NCI-H187 treated with DMSO at 0.1 percent for 48 hours (cell line): Measurements from ENCODE around the gene TMEM145.
"Not testable (repeated sequence)": the region's sequence is repeated elsewhere in the genome, so short reads cannot be mapped to it uniquely, and the experiment has no call there.

Experiments used
- DNase-seq: peaks from one replicate; lab custom pipeline; 2025; lab: John Stamatoyannopoulos, UW

Gene TMEM145

GRCh38 chr19:42334697-42335373 lies 21.7 kb downstream of the TMEM145 start:
- DNase-seq: no peak

DNA sequence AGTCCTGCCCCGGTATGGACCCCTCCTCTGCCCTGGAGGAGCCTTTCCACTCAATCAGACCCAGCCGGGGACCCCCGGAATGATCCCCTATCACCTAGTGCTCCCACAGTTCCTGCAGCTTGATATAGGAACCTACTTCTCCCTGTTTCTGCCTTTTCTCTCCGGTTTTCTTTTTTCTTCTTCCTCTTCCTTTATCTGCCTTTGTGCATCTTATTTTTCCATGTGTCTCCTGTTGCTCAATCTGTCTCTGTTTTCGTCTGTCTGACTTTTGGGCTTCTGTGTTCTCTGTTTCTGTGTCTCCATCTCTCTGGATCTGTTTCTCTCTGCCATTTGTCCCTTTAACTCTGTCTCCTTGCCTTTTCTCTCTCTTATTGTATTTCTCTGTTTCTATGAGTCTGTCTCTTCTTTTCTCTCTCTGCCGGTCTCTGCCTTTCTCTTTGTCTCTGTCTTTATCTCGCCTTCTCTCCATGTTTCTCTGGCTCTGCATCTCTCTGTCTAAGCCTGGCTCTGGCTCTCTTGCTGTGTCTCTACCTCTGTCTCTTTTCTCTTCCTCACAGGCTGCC lies 22.3 kb downstream of the TMEM145 start:
- no peak for DNase-seq

DNA sequence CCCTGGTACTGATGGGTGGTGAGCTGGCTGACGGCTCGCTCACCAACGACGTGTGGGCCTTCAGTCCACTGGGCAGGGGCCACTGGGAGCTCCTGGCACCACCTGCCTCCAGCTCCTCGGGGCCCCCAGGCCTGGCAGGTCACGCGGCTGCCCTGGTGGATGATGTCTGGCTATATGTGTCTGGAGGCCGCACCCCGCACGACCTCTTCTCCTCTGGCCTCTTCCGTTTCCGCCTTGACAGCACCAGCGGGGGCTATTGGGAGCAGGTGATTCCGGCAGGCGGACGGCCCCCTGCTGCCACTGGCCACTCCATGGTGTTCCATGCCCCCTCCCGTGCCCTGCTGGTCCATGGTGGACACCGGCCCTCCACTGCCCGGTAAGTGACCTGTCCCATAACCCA lies 22.9 kb downstream of the TMEM145 start:
- DNase-seq: no peak

- not testable (repeated sequence) for DNase-seq
Measured at GRCh38 chr19:42339126-42339860, 26.2 kb downstream of the TMEM145 start.

DNA sequence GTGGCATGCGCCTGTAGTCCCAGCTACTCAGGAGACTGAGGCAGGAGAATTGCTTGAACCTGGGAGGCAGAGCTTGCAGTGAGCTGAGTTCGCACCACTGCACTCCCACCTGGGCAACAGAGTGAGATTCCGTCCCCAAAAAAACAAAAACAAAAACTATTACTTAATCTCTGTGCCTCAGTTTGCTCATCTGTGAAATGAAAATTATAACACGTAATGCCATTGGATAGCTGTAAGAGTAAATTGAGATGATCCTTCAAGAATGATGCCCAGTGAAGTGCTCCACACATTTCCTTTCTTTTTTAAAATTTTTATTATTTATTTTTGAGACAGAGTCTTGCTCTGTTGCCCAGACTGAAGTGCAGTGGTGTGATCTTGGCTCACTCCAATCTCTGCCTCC lies 26.8 kb downstream of the TMEM145 start:
- DNase-seq: not testable (repeated sequence)

DNA sequence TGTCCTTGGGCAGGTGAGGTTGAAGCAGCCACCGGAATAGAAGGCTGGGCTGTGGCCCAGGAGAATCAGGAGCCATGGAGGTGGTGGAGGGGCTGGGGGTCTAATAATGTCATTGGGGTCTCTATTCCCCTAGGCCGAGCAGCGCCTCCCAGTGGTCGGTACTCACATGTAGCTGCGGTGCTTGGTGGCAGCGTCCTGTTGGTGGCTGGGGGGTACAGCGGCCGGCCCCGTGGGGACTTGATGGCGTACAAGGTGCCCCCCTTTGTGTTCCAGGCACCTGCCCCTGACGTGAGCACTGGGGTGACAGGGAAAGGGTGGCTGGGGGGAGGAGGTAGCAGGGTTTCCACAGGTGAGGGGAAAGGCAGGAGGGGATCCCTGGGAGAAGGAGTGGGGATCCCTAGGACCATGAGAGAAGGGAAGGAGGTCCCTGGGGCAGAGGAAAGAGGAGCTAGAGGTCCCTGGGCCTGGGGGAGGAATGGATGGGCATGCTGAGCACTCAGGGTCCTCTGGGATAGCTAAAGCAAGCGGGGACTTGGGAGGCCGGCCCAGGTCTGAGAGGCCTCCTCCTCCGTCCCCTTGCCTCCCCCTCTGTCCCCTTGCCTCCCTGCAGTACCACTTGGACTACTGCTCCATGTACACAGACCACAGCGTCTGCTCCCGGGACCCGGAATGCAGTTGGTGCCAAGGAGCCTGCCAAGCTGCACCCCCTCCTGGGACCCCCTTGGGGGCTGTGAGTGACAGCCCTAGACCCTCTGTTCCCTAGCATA lies 30.4 kb downstream of the TMEM145 start:
- DNase-seq: no peak

DNA sequence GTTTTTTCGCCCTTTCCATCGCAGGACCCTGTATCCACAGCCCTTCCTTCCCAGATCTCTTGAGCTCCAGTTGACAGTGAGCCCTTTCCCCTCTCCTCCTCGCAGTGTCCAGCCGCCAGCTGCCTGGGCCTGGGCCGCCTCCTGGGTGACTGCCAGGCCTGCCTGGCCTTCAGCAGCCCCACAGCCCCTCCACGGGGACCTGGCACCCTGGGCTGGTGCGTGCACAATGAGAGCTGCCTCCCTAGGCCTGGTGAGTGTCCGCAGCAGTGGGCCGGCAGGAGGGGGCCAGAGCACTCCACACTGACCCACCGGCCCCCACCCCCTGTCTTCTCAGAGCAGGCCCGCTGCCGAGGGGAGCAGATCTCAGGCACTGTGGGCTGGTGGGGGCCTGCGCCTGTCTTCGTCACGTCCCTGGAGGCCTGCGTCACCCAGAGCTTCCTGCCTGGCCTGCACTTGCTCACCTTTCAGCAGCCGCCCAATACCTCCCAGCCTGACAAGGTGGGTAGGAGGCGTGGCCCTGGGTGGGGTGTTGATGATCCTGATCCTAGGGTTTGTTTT lies 31.3 kb downstream of the TMEM145 start:
- DNase-seq: no peak

GRCh38 chr19:42345191-42345812 lies 32.2 kb downstream of the TMEM145 start:
- DNase-seq: no peak

DNA sequence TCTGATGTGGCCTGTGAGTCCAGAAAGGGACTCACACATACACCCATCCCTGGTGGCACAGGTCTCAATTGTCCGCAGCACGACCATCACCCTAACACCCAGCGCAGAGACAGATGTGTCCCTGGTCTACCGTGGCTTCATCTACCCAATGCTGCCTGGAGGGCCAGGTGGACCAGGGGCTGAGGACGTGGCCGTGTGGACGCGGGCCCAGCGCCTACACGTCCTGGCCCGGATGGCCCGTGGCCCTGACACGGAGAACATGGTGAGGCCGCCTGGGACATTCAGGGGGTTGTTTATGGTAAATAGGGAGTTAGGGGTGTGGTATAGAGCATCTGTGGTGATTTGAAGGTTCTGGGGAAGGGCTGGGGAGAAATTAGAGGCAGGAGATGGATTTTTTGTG lies 35.1 kb downstream of the TMEM145 start:
- DNase-seq: no peak

DNA sequence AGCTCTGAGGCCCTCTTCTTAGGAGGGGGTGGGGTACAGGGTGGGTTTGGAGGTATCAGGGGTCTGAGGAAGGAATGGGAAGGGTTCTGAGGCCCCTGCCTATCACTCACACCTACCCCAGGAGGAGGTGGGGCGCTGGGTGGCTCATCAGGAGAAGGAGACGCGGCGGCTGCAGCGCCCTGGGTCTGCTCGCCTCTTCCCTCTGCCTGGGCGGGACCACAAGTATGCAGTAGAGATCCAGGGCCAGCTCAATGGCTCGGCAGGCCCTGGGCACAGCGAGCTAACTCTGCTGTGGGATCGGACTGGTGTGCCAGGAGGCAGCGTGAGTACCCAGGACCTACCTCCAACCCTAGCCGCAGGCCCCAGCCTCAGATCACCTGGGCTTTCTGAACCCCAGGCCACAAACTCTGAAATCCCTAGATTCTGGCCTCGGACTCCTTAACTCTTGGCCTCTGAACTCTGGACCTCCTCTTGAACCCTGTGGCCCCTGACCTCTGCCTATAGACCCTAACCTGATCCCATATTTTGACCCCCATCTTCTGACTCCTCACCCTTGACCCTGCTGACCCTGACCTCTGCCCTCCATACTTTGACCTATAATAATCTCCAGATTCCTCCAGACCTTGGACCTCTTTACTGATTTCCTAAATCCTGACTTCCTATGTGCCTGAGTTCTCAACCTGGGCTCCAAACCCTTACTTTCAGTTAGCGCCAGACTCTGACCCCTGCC lies 36.4 kb downstream of the TMEM145 start:
- no peak for DNase-seq

DNA sequence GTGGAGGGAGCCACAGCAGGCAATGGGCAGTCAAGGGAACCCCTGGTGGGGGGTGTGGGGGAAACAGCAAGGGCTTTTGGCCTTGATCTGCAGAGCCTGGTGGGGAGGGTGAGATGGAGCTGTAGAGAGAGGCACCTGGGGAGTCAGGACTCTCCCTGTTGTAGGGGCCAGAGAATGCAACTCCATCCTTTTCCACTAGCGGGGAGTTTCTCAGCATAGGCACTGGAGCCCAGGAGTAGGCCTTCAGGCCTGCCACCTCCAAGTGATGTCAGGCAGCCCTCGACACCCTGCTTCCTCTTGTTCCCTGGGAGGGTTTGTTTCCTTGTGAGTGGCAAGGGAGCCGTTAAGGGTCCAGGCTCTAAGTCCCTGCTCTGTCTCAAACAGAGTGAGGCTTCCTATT lies 37.3 kb downstream of the TMEM145 start:
- no peak for DNase-seq

DNA sequence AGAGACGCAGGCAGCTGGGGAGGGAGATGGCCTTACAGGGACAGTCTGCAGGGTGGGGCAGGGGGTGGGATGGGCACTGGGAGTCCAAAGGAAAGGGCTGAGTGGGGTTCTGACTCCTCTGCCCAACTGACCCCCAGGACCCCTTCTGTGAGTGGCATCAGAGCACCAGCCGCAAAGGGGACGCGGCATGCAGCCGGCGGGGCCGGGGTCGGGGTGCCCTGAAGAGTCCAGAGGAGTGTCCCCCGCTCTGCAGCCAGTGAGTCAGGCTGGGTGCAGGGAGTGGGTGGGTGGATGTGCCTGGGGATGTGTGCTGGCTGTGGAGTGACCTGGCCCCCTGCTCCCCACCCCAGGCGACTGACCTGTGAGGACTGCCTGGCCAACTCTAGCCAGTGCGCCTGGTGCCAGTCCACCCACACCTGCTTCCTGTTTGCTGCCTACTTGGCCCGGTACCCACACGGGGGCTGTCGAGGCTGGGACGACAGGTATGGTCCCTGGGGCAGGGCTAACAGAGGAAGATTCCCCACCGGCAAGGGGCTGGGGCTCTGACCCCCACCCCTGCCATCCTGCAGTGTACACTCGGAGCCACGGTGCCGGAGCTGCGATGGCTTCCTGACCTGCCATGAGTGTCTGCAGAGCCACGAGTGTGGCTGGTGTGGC lies 38.1 kb downstream of the TMEM145 start:
- no peak for DNase-seq

DNA sequence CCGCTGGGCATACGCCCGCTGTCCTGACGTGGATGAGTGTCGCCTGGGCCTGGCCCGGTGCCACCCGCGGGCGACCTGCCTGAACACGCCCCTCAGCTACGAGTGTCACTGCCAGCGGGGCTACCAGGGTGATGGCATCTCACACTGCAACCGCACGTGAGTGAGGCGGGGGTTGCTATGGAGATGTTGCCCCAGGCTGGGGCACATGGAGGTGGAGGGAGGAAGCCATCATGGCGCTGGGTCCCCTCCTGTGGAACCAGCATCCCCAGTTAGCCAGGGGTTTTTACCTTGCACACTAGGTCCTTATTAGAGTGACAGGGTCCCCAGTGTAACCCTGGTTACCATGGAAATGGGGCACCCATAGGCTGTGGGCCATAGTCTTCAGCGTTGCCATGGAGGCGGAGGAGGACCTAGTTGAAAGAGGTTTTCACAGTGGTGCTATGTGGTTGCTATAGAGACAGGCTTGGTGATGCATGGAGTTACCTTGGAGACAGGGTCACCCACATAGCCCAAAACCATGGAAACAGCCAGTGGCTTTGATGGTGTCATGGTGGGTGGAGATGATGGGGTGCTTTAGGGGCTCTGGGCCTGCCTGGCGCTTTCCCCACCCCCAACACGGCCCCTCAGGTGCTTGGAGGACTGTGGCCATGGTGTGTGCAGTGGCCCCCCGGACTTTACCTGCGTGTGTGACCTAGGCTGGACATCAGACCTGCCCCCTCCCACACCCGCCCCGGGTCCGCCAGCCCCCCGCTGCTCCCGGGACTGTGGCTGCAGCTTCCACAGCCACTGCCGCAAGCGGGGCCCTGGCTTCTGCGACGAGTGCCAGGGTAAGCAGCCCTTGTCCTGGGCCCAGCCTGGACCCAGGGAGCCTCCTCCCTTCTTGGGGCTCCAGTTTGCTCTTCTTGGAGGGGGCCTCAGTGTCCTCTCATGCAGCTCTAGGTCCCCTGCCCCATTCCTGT lies 39.5 kb downstream of the TMEM145 start:
- DNase-seq: no peak

DNA sequence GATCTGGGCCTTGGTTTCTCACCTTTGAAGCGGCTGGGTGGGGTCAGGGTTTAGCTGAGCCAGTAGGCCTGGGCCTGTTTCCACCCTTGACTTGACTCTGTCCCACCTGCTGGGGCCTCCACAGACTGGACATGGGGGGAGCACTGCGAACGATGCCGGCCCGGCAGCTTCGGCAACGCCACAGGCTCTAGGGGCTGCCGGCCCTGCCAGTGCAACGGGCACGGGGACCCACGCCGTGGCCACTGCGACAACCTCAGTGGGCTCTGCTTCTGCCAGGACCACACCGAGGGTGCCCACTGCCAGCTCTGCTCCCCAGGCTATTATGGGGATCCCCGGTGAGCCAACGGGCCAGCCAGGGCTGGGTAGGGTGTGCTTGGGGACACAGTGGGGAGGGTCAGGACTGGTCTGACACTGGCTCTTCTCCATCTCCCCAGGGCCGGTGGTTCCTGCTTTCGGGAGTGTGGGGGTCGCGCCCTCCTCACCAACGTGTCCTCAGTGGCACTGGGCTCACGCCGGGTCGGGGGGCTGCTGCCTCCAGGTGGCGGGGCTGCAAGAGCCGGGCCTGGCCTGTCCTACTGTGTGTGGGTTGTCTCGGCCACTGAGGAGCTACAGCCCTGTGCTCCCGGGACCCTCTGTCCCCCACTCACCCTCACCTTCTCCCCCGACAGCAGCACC lies 40.4 kb downstream of the TMEM145 start:
- DNase-seq: no peak

GRCh38 chr19:42355896-42356295 lies 42.8 kb downstream of the TMEM145 start:
- DNase-seq: no peak

DNA sequence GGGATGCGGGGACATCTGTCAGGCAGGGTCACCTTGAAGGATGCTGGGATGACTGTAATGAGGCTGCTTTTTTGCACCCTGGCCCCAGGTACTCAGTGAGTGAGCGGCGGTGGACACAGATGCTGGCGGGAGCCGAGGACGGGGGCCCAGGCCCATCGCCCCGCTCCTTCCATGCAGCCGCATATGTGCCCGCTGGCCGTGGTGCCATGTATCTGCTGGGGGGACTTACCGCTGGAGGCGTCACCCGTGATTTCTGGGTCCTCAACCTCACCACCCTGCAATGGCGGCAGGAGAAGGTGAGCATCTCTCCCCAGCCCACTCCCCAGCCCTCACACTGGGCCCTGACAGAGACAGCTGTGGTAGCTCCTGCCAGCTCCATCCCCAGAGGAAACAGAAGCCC lies 43.6 kb downstream of the TMEM145 start:
- no peak for DNase-seq

GRCh38 chr19:42357290-42357689 lies 44.2 kb downstream of the TMEM145 start:
- no peak for DNase-seq

- no peak for DNase-seq
Measured at GRCh38 chr19:42360787-42361544, 47.9 kb downstream of the TMEM145 start.
